Measurements from ENCODE around the gene FBN3.

DNA sequence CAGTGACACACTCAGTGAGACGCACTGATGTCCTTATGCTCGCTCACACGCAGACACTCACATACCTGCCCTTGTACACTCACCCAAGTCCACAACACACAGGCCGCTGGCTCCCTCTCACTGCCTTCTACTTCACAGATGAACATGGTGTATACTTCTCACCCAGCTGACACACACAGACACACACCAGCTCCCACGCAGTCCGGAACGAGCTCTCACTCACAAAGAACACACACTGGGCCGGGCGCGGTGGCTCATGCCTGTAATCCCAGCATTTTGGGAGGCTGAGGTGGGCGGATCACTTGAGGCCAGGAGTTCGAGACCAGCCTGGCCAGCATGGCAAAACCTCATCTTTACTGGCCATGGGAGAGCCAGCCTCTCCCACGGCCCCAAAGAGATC, 65.2 kb downstream of the FBN3 start:
- no peak for TF ChIP-seq CTCF (IDR thresholded peaks at IDR 0.05)
- no peak for TF ChIP-seq POLR2A (IDR thresholded peaks at IDR 0.05)
- no peak for TF ChIP-seq POLR2AphosphoS5 (IDR thresholded peaks at IDR 0.05)

Data from stomach (tissue), 4 donors.